PFSK-1 (cell line): ENCODE measurements around the gene MPPED1.

ENCODE experiments used
- FOXP2 ChIP-seq: optimal IDR thresholded peaks from 2 replicates; pipeline ENCODE3; 2011; ENCODE audit warnings: borderline replicate concordance, control low read depth, inconsistent platforms; ENCODE audit not compliant: insufficient read depth; ENCODE audit errors: extremely low read length, extremely low read depth
- POLR2AphosphoS5 ChIP-seq: IDR thresholded peaks from 2 replicates; pipeline ENCODE4 v1.6.1; 2012; ENCODE audit warnings: low read depth, mild to moderate bottlenecking, control low read depth, low read length, moderate library complexity
- REST ChIP-seq, 2 experiments: IDR thresholded peaks; 2 replicates each; pipeline versions ENCODE4 v1.6.1 to v1.8.0; 2011 to 2012; ENCODE audit warnings: low read depth in 2 of 2, low read length in 2 of 2, control low read depth in 1 of 2, inconsistent platforms in 1 of 2, mild to moderate bottlenecking in 1 of 2, moderate library complexity in 1 of 2; ENCODE audit not compliant: insufficient read depth in 1 of 2
- SIN3A ChIP-seq: IDR thresholded peaks from 2 replicates; pipeline ENCODE4 v1.6.1; 2012; ENCODE audit warnings: mild to moderate bottlenecking, low read length, moderate library complexity, borderline replicate concordance; ENCODE audit not compliant: insufficient read depth
- TAF1 ChIP-seq: IDR thresholded peaks from 2 replicates; pipeline ENCODE4 v1.6.1; 2012; ENCODE audit warnings: low read length, control low read depth, borderline replicate concordance; ENCODE audit not compliant: insufficient read depth

The MPPED1 gene

DNA sequence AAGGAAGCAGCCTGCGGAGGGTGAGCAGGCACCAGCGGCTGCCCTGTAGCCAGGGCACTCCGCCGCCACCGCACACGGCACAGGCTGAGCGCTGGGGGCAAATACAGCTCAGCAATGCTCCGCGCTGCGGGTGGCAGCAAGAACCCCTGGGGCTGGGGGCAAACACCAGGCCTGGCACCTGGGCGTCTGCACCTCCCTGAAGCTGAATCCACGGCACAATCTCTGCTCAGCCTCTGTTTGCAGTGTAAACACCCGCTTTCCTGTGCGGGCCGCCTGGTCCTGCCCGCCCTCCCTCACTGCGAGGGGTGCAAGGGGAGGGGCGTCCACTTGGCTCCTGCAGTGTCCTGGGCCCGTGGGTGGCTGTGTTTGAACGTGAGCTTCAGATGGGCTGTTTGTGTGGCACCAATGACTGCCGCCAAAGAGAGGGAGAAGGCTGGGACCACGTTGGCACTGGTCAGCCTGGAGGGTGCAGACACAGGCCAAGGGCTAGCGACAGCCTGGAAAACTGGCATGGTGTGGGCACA, 14.8 kb upstream of the MPPED1 start:
- no peak for TF ChIP-seq FOXP2
- no peak for TF ChIP-seq POLR2AphosphoS5
- TF ChIP-seq TAF1: no peak
- TF ChIP-seq SIN3A: no peak
- no peak for TF ChIP-seq REST (IDR thresholded peaks at IDR 0.05; ENCODE audit: insufficient read depth in 1 of 2, low read depth in 2 of 2, low read length in 2 of 2)

DNA sequence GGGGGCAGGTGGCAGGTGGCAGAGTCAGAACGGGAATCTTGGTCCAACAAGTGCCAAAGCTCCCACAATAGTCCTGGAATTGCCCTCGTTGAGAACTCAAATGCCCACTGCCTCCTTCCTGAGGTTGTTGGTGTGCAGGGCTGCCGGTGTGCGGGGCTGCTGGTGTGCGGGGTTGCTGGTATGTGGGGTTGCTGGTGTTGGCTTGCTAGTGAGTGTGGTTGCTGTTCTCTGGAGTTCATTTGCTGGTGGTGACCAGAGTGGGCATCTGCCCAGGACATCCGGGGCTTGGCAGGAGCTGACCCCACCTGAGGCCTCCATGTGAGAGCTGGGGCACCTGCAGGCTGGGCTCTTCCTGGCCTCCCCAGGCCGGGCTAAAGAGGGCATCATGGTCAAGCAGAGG, 14.0 kb upstream of the MPPED1 start:
- TF ChIP-seq POLR2AphosphoS5: no peak
- TF ChIP-seq REST (IDR thresholded peaks at IDR 0.05; ENCODE audit: insufficient read depth in 1 of 2, low read depth in 2 of 2, low read length in 2 of 2): no peak

DNA sequence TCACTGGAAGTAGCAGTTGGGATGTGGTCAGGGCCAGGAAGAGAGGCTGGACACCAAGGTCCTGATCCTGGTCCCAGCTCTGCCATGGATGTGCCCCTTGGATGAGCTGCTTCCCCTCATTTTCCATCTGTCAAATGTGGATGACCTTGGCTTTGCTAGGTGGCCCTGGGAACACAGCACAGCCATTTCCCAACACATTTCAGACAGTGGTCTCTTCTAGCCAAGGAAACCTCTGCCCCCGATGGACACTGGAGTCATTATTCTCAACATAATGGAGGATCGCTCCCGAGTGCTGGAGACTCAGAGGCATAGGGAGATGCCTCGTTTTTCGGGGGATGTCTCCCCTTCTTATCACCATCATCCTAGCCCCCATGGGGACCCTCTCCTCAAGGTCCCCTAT, 13.6 kb upstream of the MPPED1 start:
- TF ChIP-seq FOXP2 (no peak), POLR2AphosphoS5 (no peak), REST (IDR thresholded peaks at IDR 0.05; ENCODE audit: insufficient read depth in 1 of 2, low read depth in 2 of 2, low read length in 2 of 2) (no peak), TAF1 (no peak), SIN3A (no peak)

- TF ChIP-seq FOXP2 (no peak), POLR2AphosphoS5 (no peak), TAF1 (no peak), SIN3A (no peak), REST (IDR thresholded peaks at IDR 0.05; ENCODE audit: insufficient read depth in 1 of 2, low read depth in 2 of 2, low read length in 2 of 2) (no peak)
These were observed 12.9 kb upstream of the MPPED1 start for GRCh38 chr22:43398910-43399309.

DNA sequence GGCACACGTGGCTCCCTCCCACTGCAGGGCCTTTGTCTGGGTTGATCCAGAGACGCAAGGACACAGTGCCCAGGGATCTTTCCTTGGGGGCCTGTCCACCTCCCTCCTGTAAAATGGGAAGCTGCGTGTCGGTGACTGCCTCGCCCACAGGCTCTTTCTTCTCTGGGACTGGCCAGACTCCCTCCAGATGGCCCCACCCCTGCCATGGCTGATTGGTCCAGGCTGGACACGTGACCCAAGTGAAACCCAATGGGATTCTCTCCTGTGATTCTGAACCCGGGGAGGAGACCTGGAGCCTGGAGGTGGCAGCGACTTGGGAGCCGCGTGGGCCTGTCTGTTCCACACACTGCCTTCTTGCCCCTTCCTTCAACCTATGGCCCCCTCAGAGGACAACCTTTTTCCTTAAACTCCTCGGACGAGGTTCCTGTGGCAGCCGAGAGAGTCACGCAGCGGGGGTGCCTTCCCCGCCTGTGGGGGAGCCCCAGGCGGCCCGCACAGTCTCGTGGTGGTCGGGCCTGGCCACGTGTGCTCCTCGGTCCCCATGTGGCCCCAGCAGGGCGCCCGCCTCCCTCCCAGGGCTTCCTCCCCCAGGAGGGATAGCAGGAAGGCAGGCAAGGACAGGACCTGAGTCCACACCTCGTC, 12.4 kb upstream of the MPPED1 start:
- TF ChIP-seq TAF1: no peak
- no peak for TF ChIP-seq SIN3A
- no peak for TF ChIP-seq POLR2AphosphoS5
- no peak for TF ChIP-seq FOXP2
- TF ChIP-seq REST (IDR thresholded peaks at IDR 0.05; ENCODE audit: insufficient read depth in 1 of 2, low read depth in 2 of 2, low read length in 2 of 2): no peak
